NCI-H446 (cell line): ENCODE results near the gene PTH2R.

Experiments
- DNase-seq, 2 experiments: peaks; one replicate each; lab custom pipeline; 2025; lab: John Stamatoyannopoulos, UW

The PTH2R gene

GRCh38 chr2:208542465-208543041 is 136.0 kb downstream of the PTH2R start:
- DNase-seq, result no peak
